CD4-positive, CD25-positive, alpha-beta regulatory T cell (primary cell): Measurements from ENCODE around the gene THUMPD1. TPM values are rescaled to one million over a fixed set of nuclear protein-coding genes. Genes with fewer than 3 reads are reported as not detected.

Experiments used
- ATAC-seq, 2 donors: fragments of 150-1000 bp; cut with Tn5 transposase; one replicate each; pipeline ENCODE4 v1.10.0; 2021; ENCODE audit warnings: low read depth in 2 of 2, moderate number of reproducible peaks in 2 of 2, moderate library complexity in 1 of 2
- DNase-seq, 3 donors: peaks; one replicate each; pipeline versions ENCODE4 v3.0.0 to v3.0.0-alpha.2; 2012 to 2022; ENCODE audit warnings: mixed read lengths in 1 of 3
- H3K27ac ChIP-seq: one replicate; pipeline ENCODE4 v1.7.0; 2013; ENCODE audit warnings: mild to moderate bottlenecking, low read length; ENCODE audit not compliant: insufficient read depth, poor library complexity, severe bottlenecking
- H3K27me3 ChIP-seq: one replicate; pipeline ENCODE4 v1.7.0; 2013; ENCODE audit warnings: low read length; ENCODE audit not compliant: control insufficient read depth, insufficient read depth
- H3K36me3 ChIP-seq: one replicate; pipeline ENCODE4 v1.7.0; 2013; ENCODE audit warnings: mild to moderate bottlenecking, low read length, moderate library complexity; ENCODE audit not compliant: control insufficient read depth, insufficient read depth
- H3K4me1 ChIP-seq: 2 replicates; pipeline ENCODE4 v1.7.0; 2013; ENCODE audit warnings: mild to moderate bottlenecking, low read length; ENCODE audit not compliant: insufficient read depth, control insufficient read depth, poor library complexity, severe bottlenecking
- H3K4me3 ChIP-seq: one replicate; pipeline ENCODE4 v1.7.0; 2013; ENCODE audit warnings: low read depth, mild to moderate bottlenecking, low read length, moderate library complexity
- H3K9me3 ChIP-seq, 2 experiments: 1 replicate in 1 of 2; 2 replicates in 1 of 2; pipeline ENCODE4 v1.7.0; 2013; ENCODE audit warnings: low read length in 2 of 2, mild to moderate bottlenecking in 1 of 2, moderate library complexity in 1 of 2; ENCODE audit not compliant: control insufficient read depth in 2 of 2
- H3K27ac Mint-ChIP-seq, 3 donors: one replicate each; pipeline ENCODE4 v1.8.0; 2020 to 2022; ENCODE audit warnings: mild to moderate bottlenecking in 3 of 3, mixed read lengths in 3 of 3, moderate library complexity in 2 of 3
- H3K27me3 Mint-ChIP-seq: one replicate; pipeline ENCODE4 v1.8.0; 2022; ENCODE audit warnings: mild to moderate bottlenecking, mixed read lengths
- H3K36me3 Mint-ChIP-seq: one replicate; pipeline ENCODE4 v1.8.0; 2020; ENCODE audit warnings: mixed read lengths
- H3K4me1 Mint-ChIP-seq, 4 donors: one replicate each; pipeline ENCODE4 v1.8.0; 2020 to 2022; ENCODE audit warnings: mixed read lengths in 4 of 4, mild to moderate bottlenecking in 1 of 4
- H3K4me3 Mint-ChIP-seq, 4 donors: one replicate each; pipeline ENCODE4 v1.8.0; 2020 to 2022; ENCODE audit warnings: mild to moderate bottlenecking in 4 of 4, mixed read lengths in 4 of 4, moderate library complexity in 3 of 4
- H3K9me3 Mint-ChIP-seq, 7 donors: one replicate each; pipeline ENCODE4 v1.8.0; 2020 to 2022; ENCODE audit warnings: mixed read lengths in 7 of 7, mild to moderate bottlenecking in 3 of 7, moderate library complexity in 2 of 7
- polyA plus RNA-seq, 4 donors: library from polyadenylated mRNA; unstranded; fragments of 300-500 nt; fragmentation: Illumina TruSeq; gene quantifications; one replicate each; pipeline ENCODE4 v1.2.3, GENCODE V29; 2021
- total RNA-seq: library from RNA; stranded (reverse); gene quantifications from one replicate; pipeline ENCODE4 v1.2.3, GENCODE V29; 2022

Gene THUMPD1
- total and polyA plus RNA-seq, 5 donors from 2014 or later: 56.1 to 97.6 (median 71.7) TPM

GRCh38 chr16:20689668-20690067 lies 52.0 kb downstream of the THUMPD1 start:
- H3K4me3 Mint-ChIP-seq: no peak overlapping the region

GRCh38 chr16:20683812-20684211 lies 57.8 kb downstream of the THUMPD1 start:
- Histone ChIP-seq H3K4me1 (no peaks in the 10 kb centered on the region), H3K9me3 (peaks cover 0 to 5% of the 10 kb centered on the region in 2 experiments), H3K36me3 (no peaks in the 10 kb centered on the region), H3K4me3 (no peak overlapping the region), H3K27me3 (peaks cover 2% of the 10 kb centered on the region), H3K27ac (no peak overlapping the region)
- Mint-ChIP-seq H3K9me3 (peaks cover 0 to 4% (median 1%) of the 10 kb centered on the region in 7 donors), H3K27ac (peak overlapping the region in 1 of 3 donors; percentile 89), H3K36me3 (peaks cover 4% of the 10 kb centered on the region), H3K4me1 (no peaks in the 10 kb centered on the region), H3K4me3 (no peak overlapping the region), H3K27me3 (peaks cover 8% of the 10 kb centered on the region)
- DNase-seq (no peak), ATAC-seq (no peak)

More at GRCh38 chr16:20689668-20690067, 52.0 kb downstream of the THUMPD1 start:
- Histone ChIP-seq H3K27ac (no peak overlapping the region), H3K9me3 (peaks cover 0 to 5% of the 10 kb centered on the region in 2 experiments), H3K27me3 (peaks cover 4% of the 10 kb centered on the region), H3K4me3 (no peak overlapping the region), H3K4me1 (no peaks in the 10 kb centered on the region), H3K36me3 (no peaks in the 10 kb centered on the region)
- Mint-ChIP-seq H3K27ac (no peak overlapping the region), H3K4me1 (no peaks in the 10 kb centered on the region), H3K36me3 (peaks cover 1% of the 10 kb centered on the region), H3K27me3 (peaks cover 21% of the 10 kb centered on the region), H3K9me3 (peaks cover 0 to 4% (median 1%) of the 10 kb centered on the region in 7 donors)
- DNase-seq: no peak
- ATAC-seq: no peak

Other genes with a start within 250 kb of the THUMPD1 start
- gene ACSM2B, start 165.5 kb downstream of the THUMPD1 start, total RNA-seq: not detected
- gene ACSM2B, start 165.5 kb downstream of the THUMPD1 start, polyA plus RNA-seq: not detected
- not detected for gene ACSM1, start 44.1 kb downstream of the THUMPD1 start, total RNA-seq
- under 1 TPM in 2 of 4 donors, not detected in 2; 0.15 to 0.23 TPM for gene ACSM1, start 44.1 kb downstream of the THUMPD1 start, polyA plus RNA-seq
- 0.91 TPM for gene ACSM3, start 22.2 kb upstream of the THUMPD1 start, total RNA-seq
- 1 to 10 TPM; 1.7 to 7.2 (median 3.7) TPM for gene ACSM3, start 22.2 kb upstream of the THUMPD1 start, polyA plus RNA-seq
- gene ERI2, start 64.7 kb upstream of the THUMPD1 start, total RNA-seq: 2.0 TPM
- 1 to 10 TPM; 2.8 to 4.9 (median 3.6) TPM for gene ERI2, start 64.7 kb upstream of the THUMPD1 start, polyA plus RNA-seq
- 1.7 TPM for gene REXO5, start 64.7 kb upstream of the THUMPD1 start, total RNA-seq
- 1 to 10 TPM in 3 of 4 donors, under 1 TPM in 1; 0.34 to 1.5 (median 1.2) TPM for gene REXO5, start 64.7 kb upstream of the THUMPD1 start, polyA plus RNA-seq
- 4.8 TPM for gene DCUN1D3, start 158.5 kb upstream of the THUMPD1 start, total RNA-seq
- 1 to 10 TPM in 3 of 4 donors, under 1 TPM in 1; 0.52 to 2.2 (median 1.5) TPM for gene DCUN1D3, start 158.5 kb upstream of the THUMPD1 start, polyA plus RNA-seq
- 15.5 TPM for gene LYRM1, start 159.0 kb upstream of the THUMPD1 start, total RNA-seq
- gene LYRM1, start 159.0 kb upstream of the THUMPD1 start, polyA plus RNA-seq: 10 to 100 TPM; 49.8 to 56.1 (median 53.4) TPM